Type B pancreatic cell (in vitro differentiated cells): Measurements from ENCODE around the gene PLXNA2. TPM values are rescaled to one million over a fixed set of nuclear protein-coding genes. Genes with fewer than 3 reads are reported as not detected.

Experiments
- DNase-seq: peaks from one replicate; pipeline ENCODE4 v3.0.0; 2021; ENCODE audit warnings: mixed read lengths; ENCODE audit not compliant: unreplicated experiment; ENCODE audit errors: extremely low spot score
- H3K27ac Mint-ChIP-seq: 2 replicates; pipeline ENCODE4 v1.8.0; 2021; ENCODE audit warnings: mild to moderate bottlenecking, mixed read lengths
- H3K27me3 Mint-ChIP-seq: 2 replicates; pipeline ENCODE4 v1.8.0; 2021; ENCODE audit warnings: mixed read lengths
- H3K36me3 Mint-ChIP-seq: 2 replicates; pipeline ENCODE4 v1.8.0; 2021; ENCODE audit warnings: mixed read lengths
- H3K4me1 Mint-ChIP-seq: one replicate; pipeline ENCODE4 v1.8.0; 2021; ENCODE audit warnings: mixed read lengths; ENCODE audit not compliant: unreplicated experiment
- H3K4me3 Mint-ChIP-seq: 2 replicates; pipeline ENCODE4 v1.8.0; 2021; ENCODE audit warnings: mild to moderate bottlenecking, mixed read lengths
- H3K9me3 Mint-ChIP-seq: 2 replicates; pipeline ENCODE4 v1.8.0; 2021; ENCODE audit warnings: mixed read lengths
- total RNA-seq: library from RNA; stranded (reverse); gene quantifications from 2 replicates; pipeline ENCODE4 v1.2.1, GENCODE V29; 2021; ENCODE audit warnings: low replicate concordance
- TF ChIP-seq, protein P1 (sequence below): fragments of 200-600 bp; sonication (generic); conservative IDR thresholded peaks from 2 replicates; pipeline ENCODE4 v1.5.0; 2021; ENCODE audit warnings: antibody characterized with exemption, mild to moderate bottlenecking

Gene PLXNA2
- total RNA-seq, 1 donor from 2014 or later: 80.1 TPM

DNA sequence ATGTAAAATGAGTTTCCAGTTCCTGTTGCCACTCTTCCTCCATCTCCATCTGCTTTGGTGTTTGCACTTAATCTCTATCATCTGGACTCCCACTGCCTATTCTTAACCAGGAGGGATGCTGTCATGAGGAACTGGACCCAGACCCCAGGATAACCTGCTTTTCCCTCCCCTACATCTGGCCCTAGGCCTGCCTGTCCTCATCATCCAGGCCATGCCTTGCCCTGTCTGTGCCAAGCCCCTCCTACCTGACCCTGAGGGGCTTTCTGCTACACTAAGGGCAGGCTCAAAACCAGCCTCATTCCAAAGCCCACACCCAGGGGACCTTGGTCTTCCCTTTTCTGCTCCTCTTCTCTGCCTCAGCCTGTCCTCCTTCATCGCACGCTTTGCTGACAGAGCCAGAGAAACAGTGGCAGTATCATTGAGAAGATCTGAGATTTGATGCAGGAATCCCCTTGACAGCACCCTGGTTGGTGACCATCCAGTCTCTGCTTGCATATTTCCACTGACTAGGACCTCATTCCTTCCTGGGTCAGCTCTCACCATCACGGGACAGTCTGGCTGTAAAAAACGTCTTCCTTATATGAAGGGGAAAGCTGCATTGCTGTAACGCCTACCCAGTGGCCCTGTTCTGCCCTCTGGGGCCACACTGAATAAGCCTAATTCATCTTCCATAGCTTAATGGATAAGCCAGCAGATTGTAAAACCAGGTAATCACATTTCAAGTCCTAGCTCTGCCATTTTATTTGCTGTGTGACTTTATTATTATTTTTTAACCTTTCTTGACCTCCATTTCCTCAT is 38.8 kb downstream of the PLXNA2 start:
- peaks cover 36% of the 10 kb centered on the region for H3K4me1 Mint-ChIP-seq
- H3K27ac Mint-ChIP-seq: no peak overlapping the region
- no peaks in the 10 kb centered on the region for H3K9me3 Mint-ChIP-seq
- TF ChIP-seq, protein P1, sequence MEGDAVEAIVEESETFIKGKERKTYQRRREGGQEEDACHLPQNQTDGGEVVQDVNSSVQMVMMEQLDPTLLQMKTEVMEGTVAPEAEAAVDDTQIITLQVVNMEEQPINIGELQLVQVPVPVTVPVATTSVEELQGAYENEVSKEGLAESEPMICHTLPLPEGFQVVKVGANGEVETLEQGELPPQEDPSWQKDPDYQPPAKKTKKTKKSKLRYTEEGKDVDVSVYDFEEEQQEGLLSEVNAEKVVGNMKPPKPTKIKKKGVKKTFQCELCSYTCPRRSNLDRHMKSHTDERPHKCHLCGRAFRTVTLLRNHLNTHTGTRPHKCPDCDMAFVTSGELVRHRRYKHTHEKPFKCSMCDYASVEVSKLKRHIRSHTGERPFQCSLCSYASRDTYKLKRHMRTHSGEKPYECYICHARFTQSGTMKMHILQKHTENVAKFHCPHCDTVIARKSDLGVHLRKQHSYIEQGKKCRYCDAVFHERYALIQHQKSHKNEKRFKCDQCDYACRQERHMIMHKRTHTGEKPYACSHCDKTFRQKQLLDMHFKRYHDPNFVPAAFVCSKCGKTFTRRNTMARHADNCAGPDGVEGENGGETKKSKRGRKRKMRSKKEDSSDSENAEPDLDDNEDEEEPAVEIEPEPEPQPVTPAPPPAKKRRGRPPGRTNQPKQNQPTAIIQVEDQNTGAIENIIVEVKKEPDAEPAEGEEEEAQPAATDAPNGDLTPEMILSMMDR: no peak
- no peak for DNase-seq
- peaks cover 46% of the 10 kb centered on the region for H3K36me3 Mint-ChIP-seq
- H3K27me3 Mint-ChIP-seq: no peaks in the 10 kb centered on the region
- H3K4me3 Mint-ChIP-seq: no peak overlapping the region

GRCh38 chr1:208204779-208205178 is 39.4 kb downstream of the PLXNA2 start:
- Mint-ChIP-seq H3K27ac (no peak overlapping the region), H3K4me3 (no peak overlapping the region), H3K27me3 (no peaks in the 10 kb centered on the region), H3K9me3 (no peaks in the 10 kb centered on the region), H3K4me1 (peaks cover 42% of the 10 kb centered on the region), H3K36me3 (peaks cover 48% of the 10 kb centered on the region)
- no peak for DNase-seq
- TF ChIP-seq, protein P1: no peak

DNA sequence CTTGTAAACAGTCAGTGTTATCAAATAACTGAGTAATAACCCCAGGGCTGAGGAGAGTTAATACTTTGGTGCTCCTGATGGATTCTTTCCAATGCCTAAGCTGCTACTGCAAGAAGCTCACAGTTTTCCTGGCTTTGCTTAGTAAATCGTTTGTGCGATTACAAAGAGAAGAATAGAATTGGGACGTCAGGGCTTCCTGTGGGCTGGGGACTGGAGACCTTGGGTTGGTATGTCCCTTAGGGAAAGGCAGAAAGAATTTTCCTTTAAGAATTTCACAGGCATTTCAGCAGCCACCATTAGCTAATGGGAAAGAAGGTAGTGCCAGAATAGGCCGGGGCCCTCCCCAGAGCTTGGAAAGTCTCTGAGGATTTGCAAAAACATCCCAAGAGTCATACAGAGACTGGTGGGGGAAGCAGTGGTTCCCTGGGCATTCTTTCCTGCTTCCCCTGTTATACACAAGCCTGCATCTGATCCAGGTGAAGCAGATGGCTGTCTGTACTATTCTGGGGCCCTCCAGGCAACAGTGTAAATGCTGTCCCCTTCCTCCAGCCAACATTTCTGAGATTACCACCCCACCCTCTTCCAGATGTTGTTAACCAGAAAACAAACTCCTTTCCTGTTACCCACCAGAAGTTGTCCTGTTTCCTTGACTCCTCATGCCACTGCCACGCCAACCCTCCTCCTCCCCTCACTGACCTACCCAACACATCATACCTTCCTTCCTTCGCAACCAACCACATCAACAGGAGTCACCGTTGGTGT is 40.2 kb downstream of the PLXNA2 start:
- TF ChIP-seq, protein P1: no peak
- Mint-ChIP-seq H3K27me3 (no peaks in the 10 kb centered on the region), H3K4me1 (peaks cover 46% of the 10 kb centered on the region), H3K36me3 (peaks cover 46% of the 10 kb centered on the region), H3K4me3 (no peak overlapping the region), H3K9me3 (no peaks in the 10 kb centered on the region), H3K27ac (no peak overlapping the region)
- DNase-seq: no peak

DNA sequence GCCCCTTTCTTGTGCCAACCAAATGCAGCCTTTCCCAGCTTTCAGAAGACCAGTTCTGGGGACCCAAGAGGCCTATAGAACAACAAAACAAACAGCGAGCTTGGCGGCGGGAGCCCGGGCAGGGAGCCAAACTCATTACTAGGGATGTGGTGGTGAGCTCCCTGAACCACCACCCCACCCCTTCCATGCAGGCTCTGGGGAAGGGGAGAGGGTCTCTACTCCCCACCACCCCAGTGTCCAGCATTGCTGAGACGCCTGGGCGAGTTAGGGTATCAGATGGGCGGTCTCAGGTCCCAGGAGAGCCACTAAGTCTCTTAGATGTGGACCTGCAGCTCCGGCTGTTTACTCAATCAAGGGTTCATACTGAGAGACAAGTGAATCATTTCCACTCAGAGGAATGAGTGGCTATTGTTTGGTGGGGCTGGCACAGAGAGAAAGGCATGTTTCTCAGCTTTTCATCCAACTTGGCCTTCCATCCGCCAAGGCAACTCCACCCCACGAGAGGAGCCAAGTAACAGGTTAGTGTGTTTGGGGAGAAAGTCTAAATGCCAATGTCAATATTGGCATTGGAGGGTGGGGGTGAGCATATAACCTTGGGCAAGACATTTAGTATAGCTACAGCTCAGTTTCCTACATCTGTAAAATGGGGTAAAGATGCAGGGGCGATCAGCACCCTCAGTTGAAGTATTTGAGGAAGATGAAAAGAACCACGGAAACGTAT is 40.9 kb downstream of the PLXNA2 start:
- DNase-seq: no peak
- TF ChIP-seq, protein P1: no peak
- no peak overlapping the region for H3K27ac Mint-ChIP-seq
- peak overlapping the region; percentile 21 for H3K4me3 Mint-ChIP-seq
- peaks cover 43% of the 10 kb centered on the region for H3K36me3 Mint-ChIP-seq
- no peaks in the 10 kb centered on the region for H3K27me3 Mint-ChIP-seq
- peaks cover 47% of the 10 kb centered on the region for H3K4me1 Mint-ChIP-seq
- no peaks in the 10 kb centered on the region for H3K9me3 Mint-ChIP-seq

GRCh38 chr1:208202333-208202995 is 41.7 kb downstream of the PLXNA2 start:
- Mint-ChIP-seq H3K27me3 (no peaks in the 10 kb centered on the region), H3K4me1 (peaks cover 40% of the 10 kb centered on the region), H3K27ac (no peak overlapping the region), H3K9me3 (no peaks in the 10 kb centered on the region), H3K4me3 (no peak overlapping the region), H3K36me3 (peaks cover 36% of the 10 kb centered on the region)
- DNase-seq: no peak
- TF ChIP-seq, protein P1: no peak
